ENCODE results near the gene ZNF358.

Gene ZNF358

DNA sequence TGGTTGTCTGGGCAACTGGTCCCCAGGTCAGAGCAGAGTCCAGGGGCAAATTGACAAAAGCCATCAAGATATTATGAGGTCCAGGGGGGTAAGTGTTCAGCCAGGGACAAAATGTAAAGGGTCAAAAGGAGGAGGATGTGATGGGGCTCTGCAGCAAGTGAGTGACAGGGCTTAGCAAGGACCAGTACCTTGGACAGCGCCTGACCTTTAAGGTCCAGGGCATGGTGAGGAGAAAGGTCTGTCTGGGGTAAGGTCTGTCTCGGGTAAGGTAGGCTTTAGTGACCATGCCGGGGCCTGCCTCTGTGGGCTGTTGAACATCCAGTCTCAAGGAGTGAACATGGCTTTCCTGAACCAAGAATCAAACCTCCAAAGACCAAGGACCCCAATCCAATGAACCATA, 6.3 kb upstream of the ZNF358 start:
- intact Hi-C loops (cut with DNase I; ENCODE audit: low total_unique reads) = no loop called here
- peaks cover 0 to 25% (median 11%) of the 10 kb centered on the region in 4 donors for H3K4me1 ChIP-seq
- TF ChIP-seq, protein P1, sequence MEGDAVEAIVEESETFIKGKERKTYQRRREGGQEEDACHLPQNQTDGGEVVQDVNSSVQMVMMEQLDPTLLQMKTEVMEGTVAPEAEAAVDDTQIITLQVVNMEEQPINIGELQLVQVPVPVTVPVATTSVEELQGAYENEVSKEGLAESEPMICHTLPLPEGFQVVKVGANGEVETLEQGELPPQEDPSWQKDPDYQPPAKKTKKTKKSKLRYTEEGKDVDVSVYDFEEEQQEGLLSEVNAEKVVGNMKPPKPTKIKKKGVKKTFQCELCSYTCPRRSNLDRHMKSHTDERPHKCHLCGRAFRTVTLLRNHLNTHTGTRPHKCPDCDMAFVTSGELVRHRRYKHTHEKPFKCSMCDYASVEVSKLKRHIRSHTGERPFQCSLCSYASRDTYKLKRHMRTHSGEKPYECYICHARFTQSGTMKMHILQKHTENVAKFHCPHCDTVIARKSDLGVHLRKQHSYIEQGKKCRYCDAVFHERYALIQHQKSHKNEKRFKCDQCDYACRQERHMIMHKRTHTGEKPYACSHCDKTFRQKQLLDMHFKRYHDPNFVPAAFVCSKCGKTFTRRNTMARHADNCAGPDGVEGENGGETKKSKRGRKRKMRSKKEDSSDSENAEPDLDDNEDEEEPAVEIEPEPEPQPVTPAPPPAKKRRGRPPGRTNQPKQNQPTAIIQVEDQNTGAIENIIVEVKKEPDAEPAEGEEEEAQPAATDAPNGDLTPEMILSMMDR (IDR thresholded peaks at IDR 0.05) = no peak
- no peak overlapping the region for H3K27ac ChIP-seq
- no peak overlapping the region for H3K4me3 ChIP-seq
- no peaks in the 10 kb centered on the region for H3K9me3 ChIP-seq
- peaks cover 0 to 6% of the 10 kb centered on the region in 2 donors for H3K27me3 ChIP-seq
- DNase-seq = no peak
- no peaks in the 10 kb centered on the region for H3K36me3 ChIP-seq

- Histone ChIP-seq H3K4me1 (peaks cover 0 to 30% (median 17%) of the 10 kb centered on the region in 4 donors), H3K36me3 (no peaks in the 10 kb centered on the region), H3K27ac (no peak overlapping the region), H3K9me3 (no peaks in the 10 kb centered on the region), H3K27me3 (no peaks in the 10 kb centered on the region), H3K4me3 (no peak overlapping the region)
- DNase-seq = no peak
- intact Hi-C loops (cut with DNase I; ENCODE audit: low total_unique reads) = no loop called here
- TF ChIP-seq, protein P1 (IDR thresholded peaks at IDR 0.05) = no peak
Observed at GRCh38 chr19:7512400-7512851, 3.5 kb upstream of the ZNF358 start.

DNA sequence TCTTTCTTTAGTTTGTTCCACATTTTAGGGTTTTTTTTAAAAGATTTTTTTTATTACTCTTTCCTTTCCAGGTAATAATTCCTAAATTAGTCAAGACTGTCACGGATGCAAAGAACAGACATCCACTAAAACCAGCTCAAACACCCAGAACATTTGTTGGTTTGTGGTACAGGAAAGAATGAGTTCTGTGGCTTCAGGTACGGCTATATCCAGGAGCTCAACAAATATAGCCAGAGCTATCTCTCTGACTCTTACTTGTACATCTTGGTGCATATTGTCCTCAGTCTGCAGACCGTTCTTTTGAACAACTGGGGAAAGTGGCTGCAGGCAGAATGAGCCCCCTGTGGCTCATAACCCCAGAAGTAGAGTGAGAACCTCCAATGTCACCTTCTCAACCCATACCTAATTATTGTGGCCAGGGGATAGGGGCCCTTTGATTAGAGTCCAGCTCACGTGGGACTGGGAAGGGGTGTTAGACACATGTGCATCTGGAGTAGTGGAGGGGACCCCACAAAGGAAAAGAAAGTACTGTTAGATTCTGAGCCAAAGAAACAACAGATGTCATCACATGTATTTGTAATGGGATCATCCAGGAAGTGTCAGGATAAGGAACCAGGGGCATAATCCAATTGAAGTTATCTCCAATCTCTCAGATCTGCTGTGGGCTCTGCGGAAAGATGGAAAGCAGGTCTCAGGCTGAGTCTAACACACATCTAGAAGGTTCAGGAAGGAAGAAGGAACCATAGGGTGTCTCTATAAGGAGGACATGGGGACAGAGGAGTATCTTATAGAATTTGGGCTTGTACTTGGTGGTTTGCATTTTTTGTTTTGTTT, 1.9 kb upstream of the ZNF358 start:
- H3K27ac ChIP-seq = peak overlapping the region; percentile 99 to 100

DNA sequence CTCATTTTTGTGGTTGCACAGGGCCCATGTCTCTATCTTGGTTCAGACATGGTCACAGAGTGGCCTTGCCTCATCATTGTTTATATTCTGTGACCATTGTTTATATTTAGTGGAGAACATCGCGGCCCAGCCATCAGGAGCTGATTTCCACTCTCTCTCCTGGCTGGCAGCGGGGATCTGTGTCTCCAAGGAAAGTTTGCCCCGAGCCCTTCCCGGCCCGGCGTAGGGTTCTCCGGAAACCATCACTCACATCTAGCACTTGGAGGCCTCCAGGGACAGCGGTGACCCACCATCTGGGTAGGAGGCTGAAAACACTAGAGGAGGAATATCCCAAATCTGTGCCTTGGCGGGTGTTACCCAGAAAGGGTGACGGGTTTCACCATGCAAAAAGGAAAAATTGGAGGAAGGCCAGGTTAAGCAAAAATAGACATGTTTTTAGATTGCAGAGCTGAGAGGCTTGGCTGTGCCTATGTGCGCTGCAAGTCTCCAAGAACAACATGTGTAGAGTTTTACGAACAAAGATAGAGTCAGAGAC, 726 bp upstream of the ZNF358 start:
- intact Hi-C loops (cut with DNase I; ENCODE audit: low total_unique reads) = no loop called here
- peak overlapping the region; percentile 99 to 100 for H3K27ac ChIP-seq
- TF ChIP-seq, protein P1 (IDR thresholded peaks at IDR 0.05) = no peak
- DNase-seq = peak; percentile 88 to 95
- H3K27me3 ChIP-seq = no peaks in the 10 kb centered on the region
- H3K4me1 ChIP-seq = peaks cover 0 to 33% (median 22%) of the 10 kb centered on the region in 4 donors
- no peaks in the 10 kb centered on the region for H3K9me3 ChIP-seq
- peak overlapping the region; percentile 83 to 91 for H3K4me3 ChIP-seq
- H3K36me3 ChIP-seq = peaks cover 6 to 15% (median 10%) of the 10 kb centered on the region in 3 donors

More for the DNA sequence above, 1.9 kb upstream of the ZNF358 start:
- H3K9me3 ChIP-seq = no peaks in the 10 kb centered on the region
- H3K36me3 ChIP-seq = peaks cover 0 to 3% (median 0%) of the 10 kb centered on the region in 3 donors
- no peak for DNase-seq
- intact Hi-C loops (cut with DNase I; ENCODE audit: low total_unique reads) = no loop called here
- H3K4me1 ChIP-seq = peaks cover 0 to 31% (median 22%) of the 10 kb centered on the region in 4 donors
- TF ChIP-seq, protein P1 (IDR thresholded peaks at IDR 0.05) = no peak
- no peak overlapping the region for H3K4me3 ChIP-seq
- H3K27me3 ChIP-seq = no peaks in the 10 kb centered on the region

- peak overlapping the region; percentile 97 to 100 for H3K27ac ChIP-seq
- H3K27me3 ChIP-seq = no peaks in the 10 kb centered on the region
- TF ChIP-seq, protein P1 (IDR thresholded peaks at IDR 0.05) = no peak
- H3K4me1 ChIP-seq = peaks cover 0 to 41% (median 24%) of the 10 kb centered on the region in 4 donors
- intact Hi-C loops (cut with DNase I; ENCODE audit: low total_unique reads) = no loop called here
- H3K9me3 ChIP-seq = no peaks in the 10 kb centered on the region
- peaks cover 6 to 22% (median 10%) of the 10 kb centered on the region in 3 donors for H3K36me3 ChIP-seq
- DNase-seq = peak in 1 of 2 donors; percentile 66
- H3K4me3 ChIP-seq = peak overlapping the region; percentile 83 to 91
Observed at GRCh38 chr19:7516333-7516732, 430 bp downstream of the ZNF358 start.

All from tibial artery (tissue), 4 donors.